Loucy (cell line): ENCODE results near the gene BCL11A.

Experiments used
- CTCF ChIP-seq: fragments of 200-600 bp; sonication (generic); conservative IDR thresholded peaks from 2 replicates; pipeline ENCODE4 v1.5.1; 2014; ENCODE audit warnings: mild to moderate bottlenecking, antibody characterized with exemption, low read length
- EZH2phosphoT487 ChIP-seq: fragments of 200-600 bp; IDR thresholded peaks from 2 replicates; pipeline ENCODE4 v1.6.1; 2018; ENCODE audit warnings: antibody characterized with exemption, mild to moderate bottlenecking, moderate library complexity, borderline replicate concordance

- TF ChIP-seq CTCF (no peak), EZH2phosphoT487 (no peak)
These were observed 13.4 kb downstream of the BCL11A start for GRCh38 chr2:60540074-60540473.
